H9 (cell line): ENCODE results near the gene GAD1. TPM values are rescaled to one million over a fixed set of nuclear protein-coding genes. Genes with fewer than 3 reads are reported as not detected.

Experiments
- DNase-seq: peaks from one replicate; pipeline ENCODE4 v3.0.0-alpha.2; 2017
- H2AFZ ChIP-seq: one replicate; pipeline ENCODE4 v1.6.1; 2013; ENCODE audit warnings: mild to moderate bottlenecking, low read length, control low read depth, moderate library complexity
- H2AK5ac ChIP-seq: 2 replicates; pipeline ENCODE4 v1.6.1; 2013; ENCODE audit warnings: low read length, control low read depth, mixed read lengths; ENCODE audit not compliant: insufficient read length
- H2BK120ac ChIP-seq: one replicate; pipeline ENCODE4 v1.6.1; 2013; ENCODE audit warnings: low read depth, mild to moderate bottlenecking, low read length, control low read depth, inconsistent platforms; ENCODE audit not compliant: poor library complexity, severe bottlenecking
- H2BK12ac ChIP-seq: 2 replicates; pipeline ENCODE4 v1.6.1; 2013; ENCODE audit warnings: low read length, control low read depth, mixed read lengths, low read depth; ENCODE audit not compliant: insufficient read length
- H2BK15ac ChIP-seq: 2 replicates; pipeline ENCODE4 v1.6.1; 2013; ENCODE audit warnings: low read depth, low read length, control low read depth
- H2BK20ac ChIP-seq: one replicate; pipeline ENCODE4 v1.6.1; 2013; ENCODE audit warnings: low read depth, mild to moderate bottlenecking, low read length, control low read depth, inconsistent platforms; ENCODE audit not compliant: poor library complexity, severe bottlenecking
- H2BK5ac ChIP-seq: 2 replicates; pipeline ENCODE4 v1.6.1; 2013; ENCODE audit warnings: low read length, control low read depth, mixed read lengths; ENCODE audit not compliant: insufficient read length
- H3K14ac ChIP-seq: 2 replicates; pipeline ENCODE4 v1.6.1; 2013; ENCODE audit warnings: low read length, control low read depth; ENCODE audit not compliant: insufficient read depth
- H3K18ac ChIP-seq: 2 replicates; pipeline ENCODE4 v1.6.1; 2013; ENCODE audit warnings: low read depth, mild to moderate bottlenecking, mixed read lengths, low read length, control low read depth; ENCODE audit not compliant: insufficient read length
- H3K23ac ChIP-seq: 2 replicates; pipeline ENCODE4 v1.6.1; 2013; ENCODE audit warnings: low read length, control low read depth, mixed read lengths, low read depth; ENCODE audit not compliant: insufficient read length
- H3K23me2 ChIP-seq: 2 replicates; pipeline ENCODE4 v1.6.1; 2013; ENCODE audit warnings: low read depth, mild to moderate bottlenecking, mixed read lengths, low read length, control low read depth; ENCODE audit not compliant: insufficient read length, poor library complexity, severe bottlenecking
- H3K27ac ChIP-seq: 2 replicates; pipeline ENCODE4 v1.5.1; 2013; ENCODE audit warnings: low read length, control low read depth, mixed read lengths, low read depth; ENCODE audit not compliant: insufficient read length
- H3K27me3 ChIP-seq: 2 replicates; pipeline ENCODE4 v1.6.1; 2013; ENCODE audit warnings: low read length, control low read depth, inconsistent platforms; ENCODE audit not compliant: insufficient read depth
- H3K4ac ChIP-seq: 2 replicates; pipeline ENCODE4 v1.6.1; 2013; ENCODE audit warnings: low read depth, mild to moderate bottlenecking, control low read depth, inconsistent platforms, low read length, moderate library complexity
- H3K4me1 ChIP-seq: 2 replicates; pipeline ENCODE4 v1.6.1; 2013; ENCODE audit warnings: low read length, control low read depth, inconsistent platforms; ENCODE audit not compliant: insufficient read depth
- H3K4me2 ChIP-seq: 2 replicates; pipeline ENCODE4 v1.6.1; 2013; ENCODE audit warnings: low read length, control low read depth, mixed read lengths; ENCODE audit not compliant: insufficient read length, insufficient read depth
- H3K56ac ChIP-seq: 2 replicates; pipeline ENCODE4 v1.6.1; 2013; ENCODE audit warnings: low read depth, mild to moderate bottlenecking, mixed read lengths, low read length, control low read depth; ENCODE audit not compliant: insufficient read length
- H3K79me1 ChIP-seq: 2 replicates; pipeline ENCODE4 v1.6.1; 2013; ENCODE audit warnings: low read depth, mild to moderate bottlenecking, moderate library complexity, low read length, control low read depth, inconsistent platforms; ENCODE audit not compliant: insufficient read depth, poor library complexity, severe bottlenecking
- H3K79me2 ChIP-seq: 2 replicates; pipeline ENCODE4 v1.6.1; 2013; ENCODE audit warnings: low read length, control low read depth, inconsistent platforms; ENCODE audit not compliant: insufficient read depth
- H3K9ac ChIP-seq: 2 replicates; pipeline ENCODE4 v1.6.1; 2013; ENCODE audit warnings: low read length, control low read depth, mixed read lengths; ENCODE audit not compliant: insufficient read length; ENCODE audit errors: extremely low read depth
- H3K9me3 ChIP-seq: one replicate; pipeline ENCODE4 v1.6.1; 2013; ENCODE audit warnings: low read depth, low read length, inconsistent platforms; ENCODE audit not compliant: control insufficient read depth
- H3T11ph ChIP-seq: one replicate; pipeline ENCODE4 v1.6.1; 2013; ENCODE audit warnings: mild to moderate bottlenecking, low read length, control low read depth, inconsistent platforms
- H4K20me1 ChIP-seq: one replicate; pipeline ENCODE4 v1.6.1; 2013; ENCODE audit not compliant: control insufficient read depth, insufficient read length, insufficient read depth
- H4K5ac ChIP-seq: 2 replicates; pipeline ENCODE4 v1.6.1; 2013; ENCODE audit warnings: low read depth, mild to moderate bottlenecking, mixed read lengths, low read length, control low read depth; ENCODE audit not compliant: insufficient read length
- H4K8ac ChIP-seq: replicated peaks from 2 replicates; pipeline ENCODE4 v1.6.1; 2013; ENCODE audit warnings: low read length, control low read depth, mixed read lengths, low read depth; ENCODE audit not compliant: insufficient read length
- H4K91ac ChIP-seq: 2 replicates; pipeline ENCODE4 v1.6.1; 2013; ENCODE audit warnings: low read depth, mild to moderate bottlenecking, moderate library complexity, mixed read lengths, low read length, control low read depth; ENCODE audit not compliant: insufficient read length
- H3K27ac Mint-ChIP-seq, 3 experiments: 2 replicates in 2 of 3; 3 replicates in 1 of 3; pipeline ENCODE4 v1.8.0; 2020 to 2021; ENCODE audit warnings: mixed read lengths in 3 of 3, mild to moderate bottlenecking in 1 of 3, moderate library complexity in 1 of 3
- H3K27me3 Mint-ChIP-seq: 2 replicates; pipeline ENCODE4 v1.8.0; 2021; ENCODE audit warnings: low read depth, mild to moderate bottlenecking, moderate library complexity, mixed read lengths
- H3K36me3 Mint-ChIP-seq, 3 experiments: 2 replicates in 2 of 3; 3 replicates in 1 of 3; pipeline ENCODE4 v1.8.0; 2020 to 2021; ENCODE audit warnings: low read depth in 3 of 3, mixed read lengths in 3 of 3; ENCODE audit not compliant: insufficient read depth in 1 of 3
- H3K4me1 Mint-ChIP-seq, 2 experiments: 2 replicates each; pipeline ENCODE4 v1.8.0; 2020; ENCODE audit warnings: mixed read lengths in 2 of 2
- H3K4me3 Mint-ChIP-seq, 2 experiments: 2 replicates in 1 of 2; 3 replicates in 1 of 2; pipeline ENCODE4 v1.8.0; 2020 to 2021; ENCODE audit warnings: mild to moderate bottlenecking in 2 of 2, mixed read lengths in 2 of 2, moderate library complexity in 1 of 2
- H3K9me3 Mint-ChIP-seq, 2 experiments: 2 replicates in 1 of 2; 3 replicates in 1 of 2; pipeline ENCODE4 v1.8.0; 2020; ENCODE audit warnings: mild to moderate bottlenecking in 2 of 2, mixed read lengths in 2 of 2, moderate library complexity in 1 of 2
- WGBS: extraction: QIAGEN DNeasy Blood & Tissue Kit; methylation state at CpG from one replicate; pipeline ENCODE4 v1.1.7; 2013; ENCODE audit warnings: missing lambda C conversion rate, low lambda C conversion rate, mixed read lengths; ENCODE audit not compliant: insufficient read length; ENCODE audit errors: extremely low coverage; 5-methylcytosine and 5-hydroxymethylcytosine counted together
- total RNA-seq: library from RNA; stranded (reverse); gene quantifications from 2 replicates; pipeline ENCODE4 v1.2.1, GENCODE V29; 2021
- TF ChIP-seq, protein P1 (sequence below): fragments of 200-600 bp; sonication (generic); conservative IDR thresholded peaks from 3 replicates; pipeline ENCODE4 v1.8.0; 2021; ENCODE audit warnings: antibody characterized with exemption, mild to moderate bottlenecking

The GAD1 gene
- total RNA-seq, 1 experiment from 2014 or later: 1.8 TPM

DNA sequence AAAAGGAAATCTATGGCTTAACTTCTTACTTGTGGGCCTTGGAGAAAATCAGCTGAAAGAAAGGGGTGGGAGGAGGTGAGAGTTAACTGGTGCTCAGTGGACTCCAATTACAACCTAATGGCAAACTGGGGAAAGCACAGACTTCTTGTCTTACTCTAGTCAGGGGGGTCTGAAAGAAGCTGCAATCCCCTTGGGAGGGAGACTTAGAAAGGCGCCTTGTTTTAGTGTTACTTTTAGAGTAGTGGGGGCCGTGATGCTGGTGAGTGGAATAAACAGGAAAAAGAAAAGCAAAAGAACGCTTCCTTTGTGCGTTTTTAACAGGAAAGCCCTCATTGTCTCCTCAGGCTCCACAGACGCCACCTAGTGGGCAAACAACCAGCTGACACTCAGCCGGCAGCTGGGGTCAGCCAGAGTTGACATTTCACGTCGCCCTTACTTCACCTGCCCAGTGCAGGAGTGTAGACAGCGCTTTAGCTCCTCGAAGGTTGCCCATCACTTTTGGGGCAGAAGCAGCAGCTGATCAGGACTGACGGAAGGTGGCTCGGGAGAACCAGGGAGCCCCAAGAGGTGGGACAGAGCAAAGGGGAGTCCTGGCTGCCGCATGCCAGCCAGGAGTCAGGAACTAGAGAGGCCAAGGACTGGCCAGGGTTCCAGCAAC is 56.5 kb downstream of the GAD1 start:
- peak overlapping the region; percentile 65; the same call in 1 of the 2 replicates for H3K14ac ChIP-seq
- no peak overlapping the region for H3K23ac ChIP-seq
- no peaks in the 10 kb centered on the region for H3K79me2 ChIP-seq
- peak overlapping the region; percentile 35 to 59 for H3K4me3 Mint-ChIP-seq
- H3K23me2 ChIP-seq: no peaks in the 10 kb centered on the region
- WGBS: no CpG with 5 or more reads among the region's 13 CpGs
- no peak overlapping the region for H2BK12ac ChIP-seq
- H3K4me1 ChIP-seq: no peaks in the 10 kb centered on the region
- H4K5ac ChIP-seq: no peak overlapping the region
- no peaks in the 10 kb centered on the region for H3K79me1 ChIP-seq
- no peaks in the 10 kb centered on the region for H3K27me3 Mint-ChIP-seq
- H3K36me3 Mint-ChIP-seq: no peaks in the 10 kb centered on the region
- H2BK15ac ChIP-seq: no peak overlapping the region
- no peak overlapping the region for H3K56ac ChIP-seq
- H3K27ac ChIP-seq: no peak overlapping the region
- H3K18ac ChIP-seq: no peak overlapping the region
- TF ChIP-seq, protein P1, sequence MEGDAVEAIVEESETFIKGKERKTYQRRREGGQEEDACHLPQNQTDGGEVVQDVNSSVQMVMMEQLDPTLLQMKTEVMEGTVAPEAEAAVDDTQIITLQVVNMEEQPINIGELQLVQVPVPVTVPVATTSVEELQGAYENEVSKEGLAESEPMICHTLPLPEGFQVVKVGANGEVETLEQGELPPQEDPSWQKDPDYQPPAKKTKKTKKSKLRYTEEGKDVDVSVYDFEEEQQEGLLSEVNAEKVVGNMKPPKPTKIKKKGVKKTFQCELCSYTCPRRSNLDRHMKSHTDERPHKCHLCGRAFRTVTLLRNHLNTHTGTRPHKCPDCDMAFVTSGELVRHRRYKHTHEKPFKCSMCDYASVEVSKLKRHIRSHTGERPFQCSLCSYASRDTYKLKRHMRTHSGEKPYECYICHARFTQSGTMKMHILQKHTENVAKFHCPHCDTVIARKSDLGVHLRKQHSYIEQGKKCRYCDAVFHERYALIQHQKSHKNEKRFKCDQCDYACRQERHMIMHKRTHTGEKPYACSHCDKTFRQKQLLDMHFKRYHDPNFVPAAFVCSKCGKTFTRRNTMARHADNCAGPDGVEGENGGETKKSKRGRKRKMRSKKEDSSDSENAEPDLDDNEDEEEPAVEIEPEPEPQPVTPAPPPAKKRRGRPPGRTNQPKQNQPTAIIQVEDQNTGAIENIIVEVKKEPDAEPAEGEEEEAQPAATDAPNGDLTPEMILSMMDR: peak; percentile 97
- no peak overlapping the region for H2AK5ac ChIP-seq
- no peak overlapping the region for H3K9ac ChIP-seq
- H3T11ph ChIP-seq: no peak overlapping the region
- peaks cover 8% of the 10 kb centered on the region in 2 experiments for H3K4me1 Mint-ChIP-seq
- no peaks in the 10 kb centered on the region for H4K20me1 ChIP-seq
- no peaks in the 10 kb centered on the region for H3K9me3 Mint-ChIP-seq
- H2BK120ac ChIP-seq: no peak overlapping the region
- no peak overlapping the region for H4K8ac ChIP-seq
- H4K91ac ChIP-seq: no peak overlapping the region
- H3K27me3 ChIP-seq: no peaks in the 10 kb centered on the region
- H3K4me2 ChIP-seq: no peak overlapping the region
- no peak overlapping the region for H3K4ac ChIP-seq
- peak overlapping the region; percentile 100 for H2AFZ ChIP-seq
- no peak overlapping the region for H2BK5ac ChIP-seq
- no peak overlapping the region for H2BK20ac ChIP-seq
- peak overlapping the region; percentile 11 to 86 (median 81); a peak in 5 of 7 replicates for H3K27ac Mint-ChIP-seq
- H3K9me3 ChIP-seq: no peaks in the 10 kb centered on the region
- DNase-seq: peak; percentile 87
